ENCODE data around the gene DNM2. TPM values are rescaled to one million over a fixed set of nuclear protein-coding genes. Genes with fewer than 3 reads are reported as not detected.
"Not testable (repeated sequence)": the region's sequence is repeated elsewhere in the genome, so short reads cannot be mapped to it uniquely, and the experiment has no call there.

The DNM2 gene
- total RNA-seq, 1 donor from 2014 or later = 201 TPM

GRCh38 chr19:10846500-10847202 lies 128.8 kb downstream of the DNM2 start:
- no peak for ATAC-seq
- no peak for DNase-seq
- intact Hi-C loops (cut with micrococcal nuclease) = no loop called here

GRCh38 chr19:10848230-10848856 lies 130.5 kb downstream of the DNM2 start, which contains the start of gene C19orf38:
Gene C19orf38, plus strand, starts transcription at chr19:10848415. Its CDS starts 94 bp downstream, at chr19:10848509.
- intact Hi-C loops (cut with micrococcal nuclease) = no loop called here
- DNase-seq (no peak), ATAC-seq (peak; percentile 35)

DNA sequence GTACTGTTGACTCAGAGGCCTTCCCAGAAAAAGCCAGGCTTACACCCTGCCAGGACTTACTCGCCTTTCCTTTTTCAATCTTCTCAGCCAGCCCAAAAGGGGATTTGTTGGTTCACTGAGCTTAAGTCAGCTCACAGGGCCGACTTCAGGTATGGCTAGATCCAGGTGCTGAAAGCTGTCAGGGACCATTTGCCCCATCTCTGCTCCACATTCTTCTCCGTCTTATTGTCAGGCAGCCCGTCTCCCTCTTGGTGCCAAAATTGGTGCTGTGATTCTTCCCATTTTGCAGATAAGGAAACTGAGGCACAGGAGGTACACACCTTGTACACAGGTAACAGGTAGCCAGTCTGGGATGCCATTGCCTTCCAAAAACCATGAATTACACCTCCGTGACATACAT lies 132.8 kb downstream of the DNM2 start:
- no peak for ATAC-seq
- intact Hi-C loops (cut with micrococcal nuclease) = no loop called here
- no peak for DNase-seq

GRCh38 chr19:10852098-10852800 lies 134.4 kb downstream of the DNM2 start:
- ATAC-seq (no peak), DNase-seq (no peak)
- intact Hi-C loops (cut with micrococcal nuclease) = no loop called here

GRCh38 chr19:10852941-10853340 lies 135.1 kb downstream of the DNM2 start:
- intact Hi-C loops (cut with micrococcal nuclease) = no loop called here
- DNase-seq (no peak), ATAC-seq (no peak)

GRCh38 chr19:10854350-10855089 lies 136.6 kb downstream of the DNM2 start:
- ATAC-seq (no peak), DNase-seq (no peak)
- intact Hi-C loops (cut with micrococcal nuclease) = no loop called here

DNA sequence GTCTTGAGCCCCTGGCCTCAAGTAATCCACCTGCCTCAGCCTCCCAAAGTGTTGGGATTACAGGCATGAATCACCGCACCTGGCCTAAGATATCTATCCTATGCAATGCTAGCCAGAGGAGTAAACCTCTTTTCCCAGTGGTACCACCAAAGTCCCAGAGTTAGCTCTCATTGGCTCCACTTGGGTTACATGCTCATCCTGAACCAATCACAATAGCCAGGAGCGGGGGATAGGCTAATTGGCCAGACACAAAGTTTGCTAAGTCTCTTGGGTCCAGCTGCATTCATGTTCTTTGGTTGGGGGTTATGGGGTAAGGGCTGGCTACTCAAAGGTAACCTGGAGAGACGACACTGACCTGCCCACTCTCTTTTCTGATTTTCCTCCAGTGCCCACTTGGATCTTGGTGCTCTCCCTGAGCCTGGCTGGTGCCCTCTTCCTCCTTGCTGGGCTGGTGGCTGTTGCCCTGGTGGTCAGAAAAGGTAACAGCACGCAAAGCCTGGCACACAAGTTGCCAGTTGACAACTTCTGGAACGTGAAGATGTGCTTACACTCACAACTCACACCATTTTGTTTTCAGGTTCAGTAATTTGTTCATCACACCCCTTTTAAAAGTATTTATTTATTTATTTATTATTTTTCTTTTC lies 138.1 kb downstream of the DNM2 start:
- DNase-seq = no peak
- no peak for ATAC-seq
- intact Hi-C loops (cut with micrococcal nuclease) = no loop called here

DNA sequence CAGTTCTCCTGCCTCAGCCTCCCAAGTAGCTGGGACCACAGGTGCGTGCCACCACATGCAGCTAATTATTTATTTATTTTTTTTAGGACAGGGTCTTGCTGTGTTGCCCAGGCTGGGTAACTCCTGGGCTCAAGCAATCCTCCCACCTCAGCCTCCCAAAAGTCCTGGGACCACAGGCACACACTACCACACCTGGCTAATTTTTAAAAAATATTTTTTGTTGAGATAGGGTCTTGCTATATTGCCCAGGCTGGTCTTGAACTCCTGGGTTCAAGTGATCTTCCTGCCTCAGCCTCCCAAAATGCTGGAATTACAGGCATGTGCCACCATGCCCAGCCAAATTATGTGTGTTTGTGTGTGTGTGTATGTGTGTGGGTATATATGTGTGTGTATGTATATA lies 139.0 kb downstream of the DNM2 start:
- intact Hi-C loops (cut with micrococcal nuclease); DNase-seq; ATAC-seq: not testable (repeated sequence)

- intact Hi-C loops (cut with micrococcal nuclease) = no loop called here
- no peak for ATAC-seq
- no peak for DNase-seq
Measured at GRCh38 chr19:10858204-10858828, 140.4 kb downstream of the DNM2 start.

- ATAC-seq = no peak
- DNase-seq = no peak
- intact Hi-C loops (cut with micrococcal nuclease) = loop anchor here (10.0 kb wide), 1 partner anchor 146 kb away; the partner anchor contains the start of gene DNM2
Measured at GRCh38 chr19:10861103-10861651, 143.3 kb downstream of the DNM2 start.

DNA sequence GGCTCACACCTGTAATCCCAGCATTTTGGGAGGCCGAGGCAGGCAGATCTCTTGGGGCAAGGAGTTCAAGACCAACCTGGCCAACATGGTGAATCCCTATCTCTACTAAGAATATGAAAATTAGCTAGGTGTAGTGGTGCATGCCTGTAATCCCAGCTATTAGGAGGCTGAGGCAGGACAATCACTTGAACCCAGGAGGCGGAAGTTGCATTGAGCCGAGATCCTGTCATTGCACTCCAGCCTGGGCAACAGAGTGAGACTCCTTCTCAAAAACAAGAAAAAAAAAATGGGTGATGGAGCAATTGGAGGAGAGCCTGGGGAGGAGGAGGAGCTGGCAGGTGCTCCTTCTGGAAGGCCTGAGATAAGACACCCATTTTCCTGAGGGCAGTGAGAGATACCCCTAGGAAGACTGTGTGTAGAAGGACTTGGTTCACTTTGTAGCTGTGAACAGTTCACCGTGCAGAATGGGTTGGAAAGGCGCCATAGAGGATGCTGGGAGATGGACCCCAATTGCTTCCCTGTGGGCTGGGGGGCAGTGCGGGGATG lies 144.8 kb downstream of the DNM2 start:
- intact Hi-C loops (cut with micrococcal nuclease) = loop anchor here (10.0 kb wide), 1 partner anchor 148 kb away; the partner anchor contains the start of gene DNM2
- no peak for DNase-seq
- ATAC-seq = no peak

DNA sequence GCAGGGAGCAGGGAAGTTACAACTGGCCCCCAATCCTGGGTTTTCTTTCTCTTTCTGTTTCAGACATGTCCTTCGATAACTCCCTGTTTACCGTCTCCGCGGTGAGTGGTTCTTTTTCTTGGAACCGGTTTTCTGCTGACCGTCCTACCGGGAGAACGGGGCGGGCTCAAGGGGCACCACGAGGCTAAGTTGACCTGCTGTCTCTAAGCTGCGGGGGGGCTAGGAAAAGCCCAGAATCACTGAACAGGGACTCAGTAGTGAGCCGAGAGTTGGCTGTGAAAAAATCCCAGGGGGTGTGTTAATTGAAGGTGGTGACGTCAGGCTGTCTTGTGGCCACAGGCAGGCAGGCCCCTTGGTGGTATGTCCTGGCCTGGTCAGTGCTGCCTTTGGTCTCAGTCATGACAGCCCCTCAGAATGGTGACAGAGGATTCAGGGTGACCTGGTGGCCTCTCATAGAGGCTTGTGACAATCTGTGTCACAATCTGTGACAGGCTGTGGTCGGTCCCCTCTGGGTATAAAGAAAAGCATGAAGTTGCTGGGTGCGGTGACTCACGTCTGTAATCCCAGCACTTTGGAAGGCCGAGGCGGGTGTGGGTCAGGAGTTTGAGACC lies 145.3 kb downstream of the DNM2 start:
- ATAC-seq (peak; percentile 13), DNase-seq (no peak)
- intact Hi-C loops (cut with micrococcal nuclease) = loop anchor here (10.0 kb wide), 1 partner anchor 148 kb away; the partner anchor contains the start of gene DNM2

GRCh38 chr19:10864538-10864899 lies 146.6 kb downstream of the DNM2 start:
- DNase-seq (peak; percentile 91), ATAC-seq (peak; percentile 83)
- intact Hi-C loops (cut with micrococcal nuclease) = loop anchor here (10.0 kb wide), 1 partner anchor 150 kb away; the partner anchor contains the start of gene DNM2

GRCh38 chr19:10866495-10866894 lies 148.6 kb downstream of the DNM2 start:
- intact Hi-C loops (cut with micrococcal nuclease) = loop anchor here (10.0 kb wide), 1 partner anchor 152 kb away; the partner anchor contains the start of gene DNM2
- DNase-seq (no peak), ATAC-seq (no peak)

DNA sequence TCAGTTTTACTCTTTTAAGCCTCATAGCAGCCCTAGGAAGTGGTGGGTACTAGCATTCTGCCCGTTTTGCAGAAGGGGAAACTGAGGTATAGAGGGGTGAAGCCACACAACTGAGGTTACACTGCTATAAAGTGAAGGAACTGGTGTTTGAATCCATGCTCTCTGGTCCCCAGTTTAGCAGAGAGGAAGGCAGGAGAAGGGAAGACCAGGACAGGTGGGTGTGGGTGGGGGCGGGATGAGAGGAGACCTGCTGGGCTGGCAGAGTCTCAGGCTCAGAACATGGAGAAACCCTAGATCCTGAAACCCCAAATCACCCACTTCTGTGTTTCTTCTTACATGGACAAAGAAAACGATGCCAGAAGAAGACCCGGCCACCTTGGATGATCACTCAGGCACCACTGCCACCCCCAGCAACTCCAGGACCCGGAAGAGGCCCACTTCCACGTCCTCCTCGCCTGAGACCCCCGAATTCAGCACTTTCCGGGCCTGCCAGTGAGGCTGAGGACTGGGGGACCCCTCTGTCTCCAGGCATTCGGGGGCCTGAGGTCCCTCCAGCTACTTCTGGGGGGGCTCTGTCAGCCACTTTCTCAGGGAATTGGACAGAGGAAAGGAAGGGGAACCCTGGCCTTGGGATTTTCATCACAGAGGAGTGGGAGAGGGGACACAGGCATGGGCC lies 151.1 kb downstream of the DNM2 start:
- intact Hi-C loops (cut with micrococcal nuclease) = loop anchor here (10.0 kb wide), 1 partner anchor 154 kb away; the partner anchor contains the start of gene DNM2
- DNase-seq = no peak
- ATAC-seq = no peak

DNA sequence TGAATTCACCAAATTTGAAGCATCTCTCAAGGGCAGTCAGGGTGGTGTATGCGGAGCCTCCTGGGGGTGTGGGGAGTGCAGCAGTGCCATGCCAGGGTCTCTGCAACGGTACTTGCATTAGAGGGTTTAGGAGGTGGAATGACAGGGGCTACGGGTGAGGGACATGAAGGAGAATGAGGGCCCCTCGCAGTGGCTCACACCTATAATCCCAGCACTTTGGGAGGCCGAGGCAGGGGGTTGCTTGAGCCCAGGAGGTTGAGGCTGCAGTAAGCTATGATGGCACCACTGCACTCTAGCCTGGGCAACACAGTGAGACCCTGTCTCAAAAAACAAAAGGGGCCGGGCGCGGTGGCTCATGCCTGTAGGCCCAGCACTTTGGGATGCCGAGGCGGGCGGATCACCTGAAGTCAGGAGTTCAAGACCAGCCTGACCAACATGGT lies 152.0 kb downstream of the DNM2 start:
- peak; percentile 57 for DNase-seq
- ATAC-seq = not testable (repeated sequence)
- intact Hi-C loops (cut with micrococcal nuclease) = loop anchor here (10.0 kb wide), 1 partner anchor 155 kb away; the partner anchor contains the start of gene DNM2
